ENCODE results near the gene KSR2. TPM values are rescaled to one million over a fixed set of nuclear protein-coding genes. Genes with fewer than 3 reads are reported as not detected.

The KSR2 gene
- total RNA-seq, 1 donor from 2014 or later = not detected

- DNase-seq (ENCODE audit: low read depth) = no peak
- Histone ChIP-seq H3K36me3 (ENCODE audit: control insufficient read depth, insufficient read depth, low read length) (no peaks in the 10 kb centered on the region), H3K27me3 (ENCODE audit: control insufficient read depth, insufficient read depth, low read length) (no peaks in the 10 kb centered on the region), H3K4me3 (ENCODE audit: low read depth, low read length) (no peak overlapping the region)
- TF ChIP-seq CTCF (IDR thresholded peaks at IDR 0.05; ENCODE audit: insufficient read depth, low read length, severe bottlenecking) = no peak
- FAIRE-seq = no peak
Measured at GRCh38 chr12:117658226-117658625, 310.6 kb downstream of the KSR2 start.

- no peak for DNase-seq (ENCODE audit: low read depth)
- no peak for TF ChIP-seq CTCF (IDR thresholded peaks at IDR 0.05; ENCODE audit: insufficient read depth, low read length, severe bottlenecking)
- FAIRE-seq = no peak
- Histone ChIP-seq H3K27me3 (ENCODE audit: control insufficient read depth, insufficient read depth, low read length) (no peaks in the 10 kb centered on the region), H3K4me3 (ENCODE audit: low read depth, low read length) (no peak overlapping the region), H3K36me3 (ENCODE audit: control insufficient read depth, insufficient read depth, low read length) (no peaks in the 10 kb centered on the region)
Measured at GRCh38 chr12:117649796-117650195, 319.0 kb downstream of the KSR2 start.

DNA sequence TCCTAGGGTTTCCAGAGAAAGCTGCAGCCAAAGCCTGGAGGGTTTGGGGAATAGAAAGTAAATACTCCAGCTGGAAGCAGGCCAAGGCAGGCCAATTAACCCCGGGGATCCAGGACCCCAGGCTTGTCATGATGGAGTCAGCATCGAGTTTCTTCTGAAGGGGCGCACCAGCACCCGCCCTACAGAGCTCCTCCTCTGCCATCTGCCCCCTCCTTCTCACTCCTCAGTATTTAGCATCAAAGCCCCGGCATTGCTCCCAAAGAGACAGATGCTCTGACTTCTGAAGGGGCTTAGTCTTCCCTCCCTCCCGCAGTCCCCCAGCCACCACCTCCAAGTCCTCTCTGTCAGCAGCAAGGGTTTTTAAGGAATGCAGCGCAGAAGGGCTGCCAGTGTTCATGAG lies 322.3 kb downstream of the KSR2 start:
- no peak for DNase-seq (ENCODE audit: low read depth)
- H3K4me3 ChIP-seq (ENCODE audit: low read depth, low read length) = no peak overlapping the region
- TF ChIP-seq CTCF (IDR thresholded peaks at IDR 0.05; ENCODE audit: insufficient read depth, low read length, severe bottlenecking) = no peak
- H3K36me3 ChIP-seq (ENCODE audit: control insufficient read depth, insufficient read depth, low read length) = no peaks in the 10 kb centered on the region
- FAIRE-seq = no peak
- no peaks in the 10 kb centered on the region for H3K27me3 ChIP-seq (ENCODE audit: control insufficient read depth, insufficient read depth, low read length)

- no peak for TF ChIP-seq CTCF (IDR thresholded peaks at IDR 0.05; ENCODE audit: insufficient read depth, low read length, severe bottlenecking)
- Histone ChIP-seq H3K36me3 (ENCODE audit: control insufficient read depth, insufficient read depth, low read length) (no peaks in the 10 kb centered on the region), H3K4me3 (ENCODE audit: low read depth, low read length) (no peak overlapping the region), H3K27me3 (ENCODE audit: control insufficient read depth, insufficient read depth, low read length) (no peaks in the 10 kb centered on the region)
- DNase-seq (ENCODE audit: low read depth) (no peak), FAIRE-seq (no peak)
Measured at GRCh38 chr12:117645473-117645872, 323.3 kb downstream of the KSR2 start.

- DNase-seq (ENCODE audit: low read depth) (no peak), FAIRE-seq (no peak)
- no peaks in the 10 kb centered on the region for H3K27me3 ChIP-seq (ENCODE audit: control insufficient read depth, insufficient read depth, low read length)
- H3K36me3 ChIP-seq (ENCODE audit: control insufficient read depth, insufficient read depth, low read length) = no peaks in the 10 kb centered on the region
- H3K4me3 ChIP-seq (ENCODE audit: low read depth, low read length) = no peak overlapping the region
- no peak for TF ChIP-seq CTCF (IDR thresholded peaks at IDR 0.05; ENCODE audit: insufficient read depth, low read length, severe bottlenecking)
Measured at GRCh38 chr12:117643971-117644370, 324.8 kb downstream of the KSR2 start.

- H3K27me3 ChIP-seq (ENCODE audit: control insufficient read depth, insufficient read depth, low read length) = no peaks in the 10 kb centered on the region
- H3K4me3 ChIP-seq (ENCODE audit: low read depth, low read length) = no peak overlapping the region
- no peak for TF ChIP-seq CTCF (IDR thresholded peaks at IDR 0.05; ENCODE audit: insufficient read depth, low read length, severe bottlenecking)
- DNase-seq (ENCODE audit: low read depth) (no peak), FAIRE-seq (no peak)
- no peaks in the 10 kb centered on the region for H3K36me3 ChIP-seq (ENCODE audit: control insufficient read depth, insufficient read depth, low read length)
Measured at GRCh38 chr12:117641885-117642284, 326.9 kb downstream of the KSR2 start.
